Left renal cortex interstitium (tissue), 4 donors: ENCODE measurements around the gene KRTAP10-1. TPM values are rescaled to one million over a fixed set of nuclear protein-coding genes. Genes with fewer than 3 reads are reported as not detected.
"Not testable (repeated sequence)": the region's sequence is repeated elsewhere in the genome, so short reads cannot be mapped to it uniquely, and the experiment has no call there.

ENCODE experiments used
- DNase-seq, 4 donors: peaks; one replicate each; pipeline ENCODE4 v3.0.0-alpha.2; 2013; ENCODE audit warnings: low read depth in 4 of 4, low spot score in 2 of 4, missing footprints in 1 of 4
- polyA plus RNA-seq, 4 donors: library from polyadenylated mRNA; unstranded; fragments of 120-200 nt; gene quantifications; one replicate each; pipeline ENCODE4 v1.2.1, GENCODE V29; 2013; ENCODE audit not compliant: insufficient read length in 4 of 4

KRTAP10-1 gene
- not detected for polyA plus RNA-seq

- DNase-seq: no peak
These were observed at the start of gene KRTAP10-1 for GRCh38 chr21:44539991-44540666. TSS of gene KRTAP10-1 (minus strand) at chr21:44540195. CDS start at chr21:44540150, 45 bp downstream.

DNA sequence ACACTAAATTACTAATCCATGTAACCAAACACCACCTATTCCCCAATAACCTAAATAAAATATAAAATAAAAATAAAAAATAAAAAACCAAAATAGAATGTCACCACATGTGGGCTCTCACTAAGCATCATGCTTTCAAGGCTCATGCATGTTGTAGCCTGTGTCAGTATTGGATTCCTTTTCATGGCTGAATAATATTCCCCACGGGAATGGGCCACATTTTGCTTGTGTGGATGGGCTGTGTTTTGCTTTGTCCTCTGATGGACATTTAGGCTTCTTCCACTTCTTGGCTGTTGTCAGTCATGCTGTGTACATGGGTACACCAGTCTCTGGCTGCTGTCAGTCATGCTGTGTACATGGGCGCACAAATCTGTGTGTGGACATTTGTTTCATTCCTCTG is 49.1 kb upstream of the KRTAP10-1 start:
- no peak for DNase-seq

GRCh38 chr21:44585892-44586291 is 45.9 kb upstream of the KRTAP10-1 start:
- no peak for DNase-seq

DNA sequence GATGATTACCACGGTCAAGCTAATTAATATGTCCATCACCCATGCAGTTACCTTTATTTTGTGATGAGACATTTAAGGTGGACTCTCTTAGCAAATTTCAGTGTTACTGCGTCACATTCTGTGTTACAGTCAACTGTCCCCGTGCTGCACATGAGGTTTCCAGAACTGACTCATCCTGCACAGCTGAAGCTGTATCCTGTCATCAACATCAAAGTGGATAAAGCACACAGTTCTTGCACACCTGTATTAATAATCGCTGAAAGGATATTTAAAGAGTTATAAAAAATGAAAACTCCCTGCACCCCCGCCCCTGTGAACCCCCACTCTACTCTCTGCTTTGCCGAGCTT is 43.8 kb upstream of the KRTAP10-1 start:
- no peak for DNase-seq

GRCh38 chr21:44583089-44583799 is 43.2 kb upstream of the KRTAP10-1 start:
- peak in 1 of 4 donors; percentile 16 for DNase-seq

GRCh38 chr21:44582055-44582454 is 42.1 kb upstream of the KRTAP10-1 start:
- no peak for DNase-seq

- no peak for DNase-seq
These were observed 41.2 kb upstream of the KRTAP10-1 start for GRCh38 chr21:44581158-44581557.

DNA sequence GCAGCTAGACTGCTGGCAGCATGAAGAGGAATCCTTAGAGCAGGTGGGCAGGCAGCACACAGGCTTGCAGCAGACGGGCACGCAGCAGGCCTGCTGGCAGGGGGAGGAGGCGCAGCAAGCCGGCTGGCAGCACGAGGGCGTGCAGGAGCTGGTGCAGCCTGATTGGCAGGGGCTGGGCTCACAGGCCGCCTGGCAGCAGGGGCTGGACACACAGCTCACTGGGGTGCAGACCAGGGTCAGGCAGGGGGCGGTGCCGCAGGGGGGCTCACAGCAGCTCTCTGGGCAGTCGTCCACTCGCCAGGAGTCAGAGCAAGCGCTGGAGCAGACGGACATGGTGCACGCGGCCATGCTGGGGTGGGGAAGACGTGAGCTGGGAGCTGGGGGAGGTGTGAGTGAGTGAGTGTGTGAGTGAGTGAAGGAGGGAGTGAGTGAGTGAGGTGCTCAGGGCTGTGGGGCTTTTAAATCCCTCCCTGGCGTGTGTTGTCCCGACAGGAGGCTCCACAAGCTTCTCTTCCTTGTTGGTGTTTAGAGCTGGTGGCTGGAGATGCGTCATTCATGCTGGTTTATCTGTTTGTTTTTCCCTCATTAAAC is 40.3 kb upstream of the KRTAP10-1 start, which contains the start of gene KRTAP10-5:
KRTAP10-5 (minus strand) TSS at position 374 of the 591 bp plus-strand sequence; CDS start at position 348, 26 bp downstream.
- not testable (repeated sequence) for DNase-seq

DNA sequence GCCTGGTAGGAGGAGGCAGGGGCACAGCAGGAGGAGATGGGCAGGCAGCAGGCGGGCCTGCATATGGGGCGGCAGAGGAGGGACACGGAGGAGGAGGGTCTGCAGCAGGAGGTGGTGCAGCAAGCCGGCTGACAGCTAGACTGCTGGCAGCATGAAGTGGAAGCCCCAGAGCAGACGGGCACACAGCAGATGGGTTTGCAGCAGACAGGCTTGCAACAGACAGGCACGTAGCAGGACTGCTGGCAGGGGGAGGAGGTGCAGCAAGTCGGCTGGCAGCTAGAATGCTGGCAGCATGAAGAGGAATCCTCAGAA is 39.8 kb upstream of the KRTAP10-1 start:
- DNase-seq: no peak

DNA sequence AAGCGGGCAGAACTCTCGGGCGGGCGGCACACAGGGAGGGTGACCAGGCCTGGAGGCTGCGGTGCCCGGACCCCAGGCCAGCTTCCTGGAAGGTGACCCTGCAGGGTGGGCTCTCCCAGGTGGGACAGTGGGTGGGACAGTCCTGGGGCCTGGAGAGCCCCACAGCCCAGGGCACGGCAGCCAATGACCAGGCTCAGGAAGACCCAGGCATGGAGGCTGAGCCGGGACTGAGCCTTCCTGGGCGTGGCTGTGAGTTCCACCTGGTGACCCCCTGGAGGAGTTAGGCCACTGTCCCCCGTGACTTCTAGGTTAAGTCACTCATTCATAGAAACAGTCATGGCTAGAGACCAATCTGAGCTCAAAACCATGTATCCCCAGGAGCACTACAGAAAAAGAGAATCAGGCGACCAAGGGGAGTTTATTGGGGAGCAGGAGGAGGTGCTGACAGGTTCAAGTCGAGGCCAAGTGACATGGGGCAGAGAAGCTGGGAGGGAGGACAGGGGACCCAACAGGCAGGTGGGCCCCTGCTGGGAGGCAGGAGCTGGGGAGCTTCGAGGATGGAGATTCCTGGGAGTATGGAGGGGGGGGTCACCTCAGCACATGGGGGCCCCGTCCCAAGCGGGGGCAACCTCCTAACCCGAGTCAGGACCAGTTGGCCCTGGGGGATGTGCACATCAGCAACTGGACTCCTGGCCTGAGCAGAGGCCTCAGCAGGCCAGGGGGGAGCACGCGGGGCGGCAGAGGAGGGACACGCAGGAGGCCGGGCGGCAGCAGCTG is 39.2 kb upstream of the KRTAP10-1 start:
- no peak for DNase-seq

DNA sequence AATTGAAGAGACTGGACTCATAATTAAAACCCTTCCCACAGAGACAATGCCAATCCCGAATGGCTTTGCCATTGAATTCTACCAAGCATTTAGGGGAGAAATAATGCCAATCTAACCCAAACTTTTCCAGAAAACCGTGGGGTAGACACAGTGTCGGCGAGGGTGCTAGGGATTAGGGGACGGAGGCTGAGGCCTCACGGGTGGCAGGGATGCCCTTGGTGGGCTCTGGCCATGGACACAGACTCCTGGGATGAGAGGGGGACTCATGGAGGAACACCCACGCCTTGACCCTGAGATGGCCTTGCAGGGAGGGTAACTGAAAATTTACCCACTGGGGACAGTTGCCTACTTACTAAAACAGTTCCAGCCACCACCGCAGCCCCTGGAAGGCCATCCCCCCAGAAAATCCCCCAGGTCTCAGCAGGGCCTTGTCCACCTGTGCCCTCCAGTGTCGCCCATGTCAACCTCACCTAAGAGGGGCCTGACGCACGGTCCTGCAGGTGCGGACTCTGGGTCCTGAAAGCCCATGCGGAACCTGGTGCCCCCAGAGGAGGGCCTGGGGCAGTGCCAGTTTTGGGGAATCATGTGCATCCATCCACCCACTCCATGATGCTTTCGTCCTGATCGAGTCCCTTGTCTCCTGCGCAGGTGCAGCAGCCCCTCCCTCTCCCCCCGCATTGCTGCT is 38.5 kb upstream of the KRTAP10-1 start:
- no peak for DNase-seq

DNA sequence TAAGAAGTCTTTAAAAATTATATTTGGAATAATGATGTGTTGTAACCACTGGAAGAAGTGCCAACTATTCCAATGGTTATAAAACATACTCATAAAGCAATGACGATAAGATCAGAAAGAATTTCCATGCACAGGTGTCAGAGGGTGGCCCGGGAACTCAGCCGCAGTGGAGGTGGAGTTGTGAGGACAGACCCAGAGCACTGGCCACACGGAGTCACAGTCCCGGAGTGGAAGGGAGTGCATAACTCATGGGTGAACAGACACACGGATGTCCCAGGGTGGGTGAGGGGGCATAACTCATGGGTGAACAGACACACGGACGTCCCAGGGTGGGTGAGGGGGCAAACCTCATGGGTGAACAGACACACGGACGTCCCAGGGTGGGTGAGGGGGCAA is 36.0 kb upstream of the KRTAP10-1 start:
- DNase-seq: no peak

DNA sequence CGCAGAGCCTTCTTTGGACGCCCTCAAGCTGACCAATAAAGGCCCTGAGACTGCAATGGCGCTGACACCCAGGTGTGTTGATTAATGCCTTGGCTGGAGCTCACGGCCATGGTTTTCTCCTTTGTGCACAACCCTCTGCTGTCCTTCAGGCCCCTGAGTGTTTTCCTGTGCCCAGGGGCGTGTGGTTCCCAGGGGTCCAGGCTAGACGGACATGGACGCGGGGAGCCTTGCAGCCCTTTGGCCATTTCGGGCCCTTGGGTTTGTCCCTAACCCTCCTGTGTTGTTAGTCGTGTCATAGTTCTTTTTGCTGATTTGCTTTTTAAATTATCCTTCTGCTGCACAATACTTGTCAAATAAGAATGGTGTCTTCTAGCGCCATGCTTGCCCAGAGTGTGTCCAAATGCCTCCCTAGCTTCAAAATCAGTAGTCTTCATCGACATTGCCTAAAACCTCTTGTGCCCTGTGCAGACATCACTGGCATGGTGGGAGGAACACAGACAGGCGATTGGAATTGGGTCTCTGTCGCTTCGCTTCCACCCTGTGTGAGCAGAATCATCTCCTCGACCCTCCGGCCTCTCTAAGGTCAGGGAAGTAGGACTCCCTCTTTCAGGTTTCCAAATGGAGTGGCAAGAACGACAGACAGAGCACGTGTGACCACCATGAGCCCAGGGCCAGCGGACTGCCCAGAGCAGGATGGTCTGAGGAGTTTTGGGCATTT is 35.5 kb upstream of the KRTAP10-1 start:
- no peak for DNase-seq

GRCh38 chr21:44574457-44575306 is 34.7 kb upstream of the KRTAP10-1 start:
- DNase-seq: no peak

GRCh38 chr21:44573630-44574456 is 33.8 kb upstream of the KRTAP10-1 start, which contains the start of gene KRTAP10-4:
TSS of gene KRTAP10-4 (plus strand) at chr21:44573729. CDS start at chr21:44573759, 30 bp downstream.
- not testable (repeated sequence) for DNase-seq

- no peak for DNase-seq
These were observed 33.1 kb upstream of the KRTAP10-1 start for GRCh38 chr21:44572959-44573583.
